Right ventricle myocardium superior (tissue), 1 donor: ENCODE measurements around the gene MEGF9. TPM values are rescaled to one million over a fixed set of nuclear protein-coding genes. Genes with fewer than 3 reads are reported as not detected.
A peak's percentile ranks its signal among the peaks of the same experiment; 100 is the strongest.

Source experiments
- ATAC-seq: fragments of 200-7000 bp; cut with Tn5 transposase; one replicate; pipeline ENCODE4 v1.9.1; 2020; ENCODE audit warnings: mild to moderate bottlenecking; ENCODE audit not compliant: poor library complexity
- DNase-seq: peaks from one replicate; pipeline ENCODE4 v3.0.0-alpha.2; 2020
- intact Hi-C: fragments of 100-400 bp; cut with DNase I; formaldehyde crosslinking; loops from one replicate; pipeline ENCODE4 v1.11.2; 2022
- total RNA-seq: library from RNA; stranded (reverse); fragmentation: NEBNext Ultra II Directional; extraction: Animal tissue kit (Norgen Biotek cat#: 25700); gene quantifications from one replicate; pipeline ENCODE4 v1.2.1, GENCODE V29; 2021
- donor health status: DM: no; HTN: yes; CAD: no; lungs with severe emphysema.

Gene MEGF9
- total RNA-seq, 1 donor from 2014 or later, result 18.2 TPM

GRCh38 chr9:120711841-120712538 is 2.3 kb downstream of the MEGF9 start:
- no peak for DNase-seq
- intact Hi-C loops, result loop anchor here (10.0 kb wide), 1 partner anchor 87 kb away; no protein-coding TSS in a partner anchor
- no peak for ATAC-seq

- DNase-seq, result no peak
- intact Hi-C loops, result loop anchor here (10.0 kb wide), 1 partner anchor 87 kb away; no protein-coding TSS in a partner anchor
- ATAC-seq, result no peak
Observed at GRCh38 chr9:120711354-120711753, 2.9 kb downstream of the MEGF9 start.

GRCh38 chr9:120710110-120710981 is 3.9 kb downstream of the MEGF9 start:
- DNase-seq (peak; percentile 17), ATAC-seq (peak; percentile 4)
- intact Hi-C loops, result loop anchor here (10.0 kb wide), 1 partner anchor 86 kb away; no protein-coding TSS in a partner anchor

GRCh38 chr9:120708526-120709224 is 5.6 kb downstream of the MEGF9 start:
- intact Hi-C loops, result no loop called here
- ATAC-seq, result no peak
- no peak for DNase-seq

- ATAC-seq, result no peak
- intact Hi-C loops, result no loop called here
- DNase-seq, result no peak
Observed at GRCh38 chr9:120707170-120707569, 7.1 kb downstream of the MEGF9 start.

- ATAC-seq (no peak), DNase-seq (no peak)
- intact Hi-C loops, result no loop called here
Observed at GRCh38 chr9:120705174-120705573, 9.1 kb downstream of the MEGF9 start.

GRCh38 chr9:120702075-120702474 is 12.2 kb downstream of the MEGF9 start:
- intact Hi-C loops, result no loop called here
- DNase-seq (no peak), ATAC-seq (no peak)

GRCh38 chr9:120701248-120701647 is 13.0 kb downstream of the MEGF9 start:
- intact Hi-C loops, result no loop called here
- ATAC-seq (no peak), DNase-seq (no peak)

- no peak for DNase-seq
- intact Hi-C loops, result no loop called here
- no peak for ATAC-seq
Observed at GRCh38 chr9:120698766-120699165, 15.5 kb downstream of the MEGF9 start.

GRCh38 chr9:120697448-120697847 is 16.8 kb downstream of the MEGF9 start:
- no peak for ATAC-seq
- intact Hi-C loops, result no loop called here
- DNase-seq, result no peak

- no peak for DNase-seq
- no peak for ATAC-seq
- intact Hi-C loops, result no loop called here
Observed at GRCh38 chr9:120696551-120697230, 17.6 kb downstream of the MEGF9 start.

- ATAC-seq (no peak), DNase-seq (no peak)
- intact Hi-C loops, result no loop called here
Observed at GRCh38 chr9:120694559-120694958, 19.7 kb downstream of the MEGF9 start.

- no peak for DNase-seq
- no peak for ATAC-seq
- intact Hi-C loops, result no loop called here
Observed at GRCh38 chr9:120693700-120694008, 20.6 kb downstream of the MEGF9 start.

GRCh38 chr9:120692901-120693699 is 21.2 kb downstream of the MEGF9 start:
- intact Hi-C loops, result no loop called here
- ATAC-seq, result peak; percentile 61
- no peak for DNase-seq

GRCh38 chr9:120690372-120690771 is 23.9 kb downstream of the MEGF9 start:
- DNase-seq, result no peak
- ATAC-seq, result no peak
- intact Hi-C loops, result no loop called here

GRCh38 chr9:120689860-120690259 is 24.4 kb downstream of the MEGF9 start:
- DNase-seq, result no peak
- ATAC-seq, result no peak
- intact Hi-C loops, result no loop called here

- DNase-seq, result no peak
- ATAC-seq, result no peak
- intact Hi-C loops, result no loop called here
Observed at GRCh38 chr9:120688758-120689157, 25.5 kb downstream of the MEGF9 start.

- ATAC-seq, result no peak
- intact Hi-C loops, result no loop called here
- no peak for DNase-seq
Observed at GRCh38 chr9:120683150-120683549, 31.1 kb downstream of the MEGF9 start.
